ENCODE measurements around the gene TLCD2.
"Not testable (repeated sequence)": the region's sequence is repeated elsewhere in the genome, so short reads cannot be mapped to it uniquely, and the experiment has no call there.

Gene TLCD2

GRCh38 chr17:1735834-1736347 is 25.7 kb upstream of the TLCD2 start:
- DNase-seq (ENCODE audit: low read depth), result no peak

GRCh38 chr17:1735418-1735817 is 25.2 kb upstream of the TLCD2 start:
- DNase-seq (ENCODE audit: low read depth), result no peak

GRCh38 chr17:1733759-1734158 is 23.6 kb upstream of the TLCD2 start:
- DNase-seq (ENCODE audit: low read depth), result no peak

DNA sequence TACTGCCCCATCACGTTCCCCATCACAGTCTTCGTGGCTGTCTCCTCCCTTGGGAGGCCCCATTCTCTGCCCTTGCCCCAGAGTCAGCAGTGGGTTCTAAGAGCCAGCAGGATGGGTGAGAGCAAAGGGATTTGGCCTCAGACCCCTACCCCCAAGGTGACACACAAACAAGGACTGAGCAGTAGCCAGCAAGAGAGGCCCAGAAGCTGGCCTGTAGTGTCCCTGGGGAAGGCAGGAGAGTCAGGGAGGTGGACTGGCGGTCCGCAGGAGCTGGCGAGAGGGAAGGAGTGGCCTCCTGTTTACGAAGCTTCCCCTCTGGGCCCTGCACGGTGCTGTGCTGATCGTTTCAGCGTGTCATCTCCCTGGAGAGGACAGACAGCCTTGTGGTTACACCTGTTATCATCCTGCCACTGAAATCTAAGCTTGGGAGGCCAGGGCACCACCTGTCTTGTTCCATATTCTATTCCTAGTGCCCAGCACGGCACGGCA is 22.7 kb upstream of the TLCD2 start:
- DNase-seq (ENCODE audit: low read depth), result no peak

GRCh38 chr17:1732241-1732832 is 22.2 kb upstream of the TLCD2 start:
- DNase-seq (ENCODE audit: low read depth), result no peak

GRCh38 chr17:1731194-1731506 is 21.0 kb upstream of the TLCD2 start:
- DNase-seq (ENCODE audit: low read depth), result no peak

- no peak for DNase-seq (ENCODE audit: low read depth)
These were observed 20.4 kb upstream of the TLCD2 start for GRCh38 chr17:1730326-1731193.

GRCh38 chr17:1729966-1730325 is 19.8 kb upstream of the TLCD2 start:
- no peak for DNase-seq (ENCODE audit: low read depth)

DNA sequence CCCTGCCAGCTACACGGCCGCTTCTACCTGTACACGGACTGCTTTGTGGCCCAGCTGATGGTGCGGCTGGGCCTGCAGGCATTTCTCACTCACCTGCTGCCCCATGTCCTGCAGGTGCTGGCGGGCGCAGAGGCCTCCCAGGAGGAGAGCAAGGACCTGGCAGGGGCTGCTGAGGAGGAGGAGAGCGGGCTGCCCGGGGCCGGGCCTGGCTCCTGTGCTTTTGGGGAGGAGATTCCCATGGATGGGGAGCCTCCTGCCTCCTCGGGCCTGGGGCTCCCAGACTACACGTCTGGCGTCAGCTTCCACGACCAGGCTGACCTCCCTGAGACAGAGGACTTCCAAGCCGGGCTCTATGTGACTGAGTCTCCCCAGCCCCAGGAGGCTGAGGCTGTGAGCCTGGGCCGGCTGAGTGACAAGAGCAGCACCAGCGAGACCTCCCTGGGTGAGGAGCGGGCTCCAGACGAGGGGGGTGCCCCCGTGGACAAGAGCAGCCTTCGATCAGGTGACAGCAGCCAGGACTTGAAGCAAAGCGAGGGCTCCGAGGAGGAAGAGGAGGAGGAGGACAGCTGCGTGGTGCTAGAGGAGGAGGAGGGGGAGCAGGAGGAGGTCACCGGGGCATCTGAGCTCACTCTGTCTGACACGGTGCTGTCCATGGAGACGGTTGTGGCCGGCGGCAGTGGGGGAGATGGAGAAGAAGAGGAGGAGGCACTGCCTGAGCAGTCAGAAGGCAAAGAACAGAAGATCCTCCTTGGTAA is 17.9 kb upstream of the TLCD2 start:
- DNase-seq (ENCODE audit: low read depth), result no peak

- no peak for DNase-seq (ENCODE audit: low read depth)
These were observed 17.1 kb upstream of the TLCD2 start for GRCh38 chr17:1727258-1727789.

- DNase-seq (ENCODE audit: low read depth), result no peak
These were observed 16.6 kb upstream of the TLCD2 start for GRCh38 chr17:1726626-1727257.

- no peak for DNase-seq (ENCODE audit: low read depth)
These were observed 15.7 kb upstream of the TLCD2 start for GRCh38 chr17:1725642-1726511.

DNA sequence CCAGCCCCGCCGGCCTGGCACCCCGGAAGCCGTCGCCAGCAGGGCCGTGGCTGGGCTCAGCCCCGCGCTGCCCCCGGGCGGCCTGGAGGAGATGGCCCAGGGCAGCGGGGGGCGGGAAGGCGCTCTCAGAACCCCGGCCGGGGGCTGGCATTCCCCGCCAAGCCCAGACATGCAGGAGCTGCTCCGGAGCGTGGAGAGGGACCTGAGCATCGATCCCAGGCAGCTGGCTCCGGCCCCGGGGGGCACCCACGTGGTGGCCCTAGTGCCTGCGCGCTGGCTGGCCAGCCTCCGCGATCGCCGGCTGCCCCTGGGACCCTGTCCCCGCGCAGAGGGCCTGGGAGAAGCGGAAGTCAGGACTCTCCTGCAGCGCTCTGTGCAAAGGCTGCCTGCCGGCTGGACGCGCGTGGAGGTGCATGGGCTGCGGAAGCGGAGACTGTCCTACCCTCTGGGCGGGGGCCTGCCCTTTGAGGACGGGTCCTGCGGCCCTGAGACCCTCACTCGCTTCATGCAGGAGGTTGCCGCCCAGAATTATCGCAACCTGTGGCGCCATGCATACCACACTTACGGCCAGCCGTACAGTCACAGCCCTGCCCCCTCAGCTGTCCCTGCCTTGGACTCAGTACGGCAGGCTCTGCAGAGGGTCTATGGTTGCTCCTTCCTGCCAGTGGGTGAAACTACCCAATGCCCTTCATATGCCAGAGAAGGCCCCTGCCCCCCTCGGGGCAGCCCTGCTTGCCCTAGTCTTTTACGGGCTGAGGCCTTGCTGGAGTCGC is 14.9 kb upstream of the TLCD2 start:
- DNase-seq (ENCODE audit: low read depth), result no peak

GRCh38 chr17:1724351-1724868 is 14.2 kb upstream of the TLCD2 start, which contains the start of gene WDR81:
WDR81 (plus strand) TSS chr17:1724704; CDS start chr17:1724960, 256 bp downstream.
- DNase-seq (ENCODE audit: low read depth), result no peak

DNA sequence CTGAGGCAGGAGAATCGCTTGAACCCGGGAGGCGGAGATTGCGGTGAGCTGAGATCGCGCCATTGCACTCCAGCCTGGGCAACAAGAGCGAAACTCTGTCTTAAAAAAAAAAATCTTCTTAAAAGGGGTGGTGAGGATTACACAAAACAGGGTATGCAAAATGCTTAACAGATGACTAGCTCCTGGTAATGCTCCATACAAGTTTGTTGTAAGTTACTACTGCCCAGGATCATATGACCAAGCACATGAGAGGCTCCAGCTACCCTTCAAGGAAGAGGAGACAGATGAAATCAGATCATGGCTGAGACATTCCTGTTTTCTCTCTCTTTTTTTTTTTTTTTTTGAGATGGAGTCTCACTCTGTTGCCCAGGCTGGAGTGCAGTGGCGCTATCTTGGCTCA is 11.8 kb upstream of the TLCD2 start:
- DNase-seq (ENCODE audit: low read depth), result not testable (repeated sequence)

DNA sequence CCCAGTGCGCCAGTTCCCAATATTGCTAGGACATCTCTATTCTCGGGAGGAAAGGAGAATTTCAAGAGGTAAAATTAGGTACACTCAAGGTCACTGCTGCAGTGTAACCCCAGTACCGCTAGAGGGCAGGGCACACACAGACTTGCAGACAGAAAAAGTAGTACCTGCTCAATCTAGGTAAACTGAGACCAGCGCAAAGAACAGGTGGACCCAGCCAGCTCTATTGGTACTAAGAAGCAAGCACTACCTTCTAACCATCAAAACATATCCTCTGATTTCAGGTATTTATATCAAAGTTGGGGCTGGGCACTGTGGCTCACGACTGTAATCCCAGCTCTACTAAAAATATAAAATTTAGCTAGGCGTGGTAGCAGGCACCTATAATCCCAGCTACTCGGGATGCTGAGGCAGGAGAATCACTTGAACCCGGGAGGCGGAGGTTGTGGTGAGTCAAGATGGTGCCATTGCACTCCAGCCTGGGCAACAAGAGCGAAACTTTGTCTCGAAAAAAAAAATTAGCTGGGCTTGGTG is 10.7 kb upstream of the TLCD2 start:
- DNase-seq (ENCODE audit: low read depth), result no peak

GRCh38 chr17:1718362-1719165 is 8.4 kb upstream of the TLCD2 start:
- DNase-seq (ENCODE audit: low read depth), result no peak

DNA sequence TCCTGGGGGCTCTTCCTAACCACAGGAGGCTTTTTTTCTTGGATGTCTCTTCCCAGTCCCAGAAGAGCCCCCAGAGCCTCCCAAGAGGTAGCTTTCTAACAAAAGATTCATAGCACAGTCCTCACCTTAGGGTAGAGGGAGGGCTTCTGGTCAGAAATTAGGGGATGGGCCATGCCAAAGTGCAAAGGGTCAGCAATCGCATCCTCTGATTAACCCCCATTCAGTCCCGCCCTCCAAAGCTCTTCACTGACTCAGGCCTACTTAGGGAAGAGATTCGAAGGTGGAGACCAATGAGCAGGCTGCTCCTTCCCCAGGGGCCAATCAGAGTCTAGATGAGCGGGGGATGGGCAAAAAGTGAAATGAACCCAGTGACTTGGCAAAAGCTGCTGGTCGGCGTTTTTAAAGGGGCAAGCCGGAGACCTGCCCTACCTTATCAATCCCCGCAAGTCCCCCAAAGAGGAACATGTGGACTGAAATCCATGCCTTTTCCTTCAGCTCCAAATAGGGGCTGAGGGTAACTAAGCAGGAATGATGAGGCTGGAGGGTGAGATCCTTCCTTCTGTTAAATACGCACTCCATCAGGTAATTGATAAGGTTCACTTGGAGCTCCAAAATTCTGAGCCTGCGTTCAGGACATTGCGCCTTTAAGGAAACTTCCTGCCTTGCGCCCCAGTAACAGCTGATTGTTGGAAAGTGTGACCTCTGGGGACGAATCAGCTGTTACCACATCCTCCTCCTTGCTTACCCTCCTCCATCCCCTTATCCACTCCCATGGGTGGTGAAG is 6.9 kb upstream of the TLCD2 start:
- DNase-seq (ENCODE audit: low read depth), result no peak
